Psoas muscle (tissue), 8 donors: ENCODE measurements around the gene RLF. TPM values are rescaled to one million over a fixed set of nuclear protein-coding genes. Genes with fewer than 3 reads are reported as not detected.

Experiments used
- ATAC-seq, 4 donors: fragments of 200-7000 bp; cut with Tn5 transposase; one replicate each; pipeline ENCODE4 v1.9.1; 2020; ENCODE audit warnings: moderate library complexity in 3 of 4, mild to moderate bottlenecking in 2 of 4
- DNase-seq, 2 donors: peaks; one replicate each; pipeline ENCODE4 v3.0.0-alpha.2; 2020
- H3K27ac ChIP-seq: fragments of 200-600 bp; one replicate; pipeline ENCODE4 v1.8.0; 2022
- H3K27me3 ChIP-seq, 3 donors: fragments of 200-600 bp in 1 of 3; one replicate each; pipeline versions ENCODE4 v1.6.1 to v1.8.0; 2013 to 2022; ENCODE audit warnings: low read length in 2 of 3, mild to moderate bottlenecking in 2 of 3, moderate library complexity in 1 of 3; ENCODE audit not compliant: insufficient read depth in 3 of 3
- H3K36me3 ChIP-seq, 2 donors: fragments of 200-600 bp in 1 of 2; one replicate each; pipeline versions ENCODE4 v1.6.1 to v1.8.0; 2013 to 2022; ENCODE audit warnings: low read depth in 1 of 2, mild to moderate bottlenecking in 1 of 2, moderate library complexity in 1 of 2; ENCODE audit not compliant: insufficient read depth in 1 of 2
- H3K4me1 ChIP-seq: fragments of 200-600 bp; one replicate; pipeline ENCODE4 v1.8.0; 2022
- H3K4me3 ChIP-seq: fragments of 200-600 bp; one replicate; pipeline ENCODE4 v1.8.0; 2022; ENCODE audit warnings: mild to moderate bottlenecking
- H3K9me3 ChIP-seq: fragments of 200-600 bp; one replicate; pipeline ENCODE4 v1.8.0; 2022
- CTCF ChIP-seq: fragments of 200-600 bp; IDR thresholded peaks from one replicate; pipeline ENCODE4 v1.8.0; 2022; ENCODE audit warnings: antibody characterized with exemption
- WGBS, 3 donors: extraction: QIAGEN DNeasy Blood & Tissue Kit; methylation state at CpG; one replicate each; pipeline versions ENCODE4 v1.1.6 to v1.1.7; 2013; 5-methylcytosine and 5-hydroxymethylcytosine counted together
- intact Hi-C, 2 donors: fragments of 100-400 bp; cut with DNase I; formaldehyde crosslinking; loops; one replicate each; pipeline versions ENCODE4 v1.11.0 to v1.14.2; 2022
- polyA plus RNA-seq, 3 donors: library from polyadenylated mRNA; stranded (reverse); fragments of 200-250 nt; gene quantifications; one replicate each; pipeline ENCODE4 v1.2.3, GENCODE V29; 2013
- total RNA-seq, 4 donors: library from RNA; stranded (reverse); fragmentation: NEBNext Ultra II Directional in 2 of 4; extraction: Animal tissue kit (Norgen Biotek cat#: 25700) in 2 of 4; gene quantifications; one replicate each; pipeline versions ENCODE4 v1.2.1 to v1.2.4, GENCODE V29; 2021 to 2023
- donor health status: healthy with polysubstance abuse.
- donor health status: DM: no; HTN: no; CAD: no; lungs with moderate emphysema.
- donor health status: Bipolar disorder and iron deficiency.
- donor health status: healthy.
- donor health status: DM: yes; HTN: yes; CAD: no.
- donor health status: DM: no; HTN: no; CAD: no.
- donor health status: DM: no; HTN: no; CAD: no.
- donor health status: DM: yes; HTN: yes; CAD: no.

Gene RLF
- total and polyA plus RNA-seq, 7 donors: 4.5 to 16.4 (median 10.3) TPM

GRCh38 chr1:40245686-40246085, 84.5 kb downstream of the RLF start:
- Histone ChIP-seq H3K27ac (no peak overlapping the region), H3K9me3 (no peaks in the 10 kb centered on the region), H3K4me3 (no peak overlapping the region), H3K27me3 (no peaks in the 10 kb centered on the region), H3K36me3 (no peaks in the 10 kb centered on the region), H3K4me1 (no peaks in the 10 kb centered on the region)
- intact Hi-C loops: no loop called here
- ATAC-seq (no peak), DNase-seq (no peak)
- WGBS, 3 donors: 92 to 98% (median 97%) methylated on average over 3 of the region's 3 CpGs
- TF ChIP-seq CTCF: no peak

GRCh38 chr1:40247655-40248054, 86.5 kb downstream of the RLF start, which contains the start of gene TMCO2:
Gene TMCO2 (plus strand): TSS chr1:40247937. CDS start chr1:40247994, 57 bp downstream.
- Histone ChIP-seq H3K9me3 (no peaks in the 10 kb centered on the region), H3K4me3 (no peak within 1 kb of the TSS), H3K4me1 (no peaks in the 10 kb centered on the region), H3K36me3 (no peaks in the 10 kb centered on the region), H3K27me3 (no peaks in the 10 kb centered on the region), H3K27ac (no peak within 1 kb of the TSS)
- ATAC-seq (no peak), DNase-seq (no peak)
- TF ChIP-seq CTCF: no peak
- WGBS, 3 donors: 77 to 94% (median 92%) methylated on average over 1 of the region's 1 CpG
- intact Hi-C loops: no loop called here

- H3K4me3 ChIP-seq: no peak overlapping the region
- ATAC-seq (no peak), DNase-seq (no peak)
- H3K9me3 ChIP-seq: no peaks in the 10 kb centered on the region
- TF ChIP-seq CTCF: no peak
- no peak overlapping the region for H3K27ac ChIP-seq
- H3K4me1 ChIP-seq: no peaks in the 10 kb centered on the region
- H3K36me3 ChIP-seq: no peaks in the 10 kb centered on the region
- no peaks in the 10 kb centered on the region for H3K27me3 ChIP-seq
- intact Hi-C loops: no loop called here
These were observed 87.2 kb downstream of the RLF start for GRCh38 chr1:40248412-40248811.

- H3K27me3 ChIP-seq: no peaks in the 10 kb centered on the region
- H3K27ac ChIP-seq: no peak overlapping the region
- H3K4me3 ChIP-seq: no peak overlapping the region
- peaks cover 15% of the 10 kb centered on the region for H3K4me1 ChIP-seq
- ATAC-seq: no peak
- DNase-seq: no peak
- no peaks in the 10 kb centered on the region for H3K36me3 ChIP-seq
- no peak for TF ChIP-seq CTCF
- WGBS, 3 donors: 76 to 80% (median 77%) methylated on average over 4 of the region's 4 CpGs
- intact Hi-C loops: loop anchor here in 1 of 2 donors (10.0 kb wide), 2 partner anchors 87 to 207 kb away; partner anchors contain the start of genes CAP1 and RLF
- no peaks in the 10 kb centered on the region for H3K9me3 ChIP-seq
These were observed 90.3 kb downstream of the RLF start for GRCh38 chr1:40251456-40251855.

GRCh38 chr1:40252601-40253000, 91.4 kb downstream of the RLF start:
- intact Hi-C loops: loop anchor here in 1 of 2 donors (10.0 kb wide), 2 partner anchors 88 to 208 kb away; partner anchors contain the start of genes CAP1 and RLF
- no peak for TF ChIP-seq CTCF
- H3K9me3 ChIP-seq: no peaks in the 10 kb centered on the region
- 59 to 88% (median 88%) methylated on average over 2 of the region's 2 CpGs for WGBS, 3 donors
- no peak for DNase-seq
- H3K36me3 ChIP-seq: no peaks in the 10 kb centered on the region
- no peak overlapping the region for H3K4me3 ChIP-seq
- no peak overlapping the region for H3K27ac ChIP-seq
- ATAC-seq: no peak
- H3K4me1 ChIP-seq: peaks cover 22% of the 10 kb centered on the region
- no peaks in the 10 kb centered on the region for H3K27me3 ChIP-seq
